Mesodermal cell (in vitro differentiated cells): ENCODE results near the gene PRDM5.

Source experiments
- H3K27ac ChIP-seq: 2 replicates; pipeline ENCODE4 v1.7.0; 2013; ENCODE audit warnings: mild to moderate bottlenecking, low read depth, low read length, moderate library complexity; ENCODE audit not compliant: severe bottlenecking
- H3K36me3 ChIP-seq: 2 replicates; pipeline ENCODE4 v1.7.1; 2013; ENCODE audit warnings: mild to moderate bottlenecking, low read length, moderate library complexity; ENCODE audit not compliant: control insufficient read depth, insufficient read depth
- H3K4me1 ChIP-seq: one replicate; pipeline ENCODE4 v1.7.1; 2013; ENCODE audit warnings: mild to moderate bottlenecking, low read length; ENCODE audit not compliant: insufficient read depth, control insufficient read depth, poor library complexity, severe bottlenecking
- H3K4me3 ChIP-seq: 2 replicates; pipeline ENCODE4 v1.7.0; 2013; ENCODE audit warnings: low read length, control low read depth, mild to moderate bottlenecking; ENCODE audit not compliant: insufficient read depth, poor library complexity, severe bottlenecking; ENCODE audit errors: extremely low read depth
- H3K9me3 ChIP-seq: 2 replicates; pipeline ENCODE4 v1.7.1; 2013; ENCODE audit warnings: mild to moderate bottlenecking, low read length, moderate library complexity; ENCODE audit not compliant: control insufficient read depth
- WGBS, 2 experiments: methylation state at CpG; one replicate each; pipeline ENCODE4 v1.1.5; 2013; ENCODE audit warnings: missing lambda C conversion rate in 2 of 2; ENCODE audit not compliant: insufficient coverage in 2 of 2; 5-methylcytosine and 5-hydroxymethylcytosine counted together

PRDM5 gene

GRCh38 chr4:120798570-120798969, 124.0 kb downstream of the PRDM5 start:
- peaks cover 2% of the 10 kb centered on the region for H3K4me1 ChIP-seq
- 100% methylated on average over 1 of the region's 3 CpGs; no CpG with 5 or more reads in 1 of the 2 experiments for WGBS, 2 experiments
- no peak overlapping the region for H3K27ac ChIP-seq
- no peak overlapping the region for H3K4me3 ChIP-seq
- no peaks in the 10 kb centered on the region for H3K9me3 ChIP-seq
- H3K36me3 ChIP-seq, result no peaks in the 10 kb centered on the region

- Histone ChIP-seq H3K4me3 (no peak overlapping the region), H3K4me1 (peaks cover under 1% of the 10 kb centered on the region), H3K27ac (no peak overlapping the region), H3K9me3 (no peaks in the 10 kb centered on the region), H3K36me3 (no peaks in the 10 kb centered on the region)
- 100% methylated on average over 2 of the region's 3 CpGs; no CpG with 5 or more reads in 1 of the 2 experiments for WGBS, 2 experiments
Measured at GRCh38 chr4:120796271-120796670, 126.3 kb downstream of the PRDM5 start.

- no peaks in the 10 kb centered on the region for H3K9me3 ChIP-seq
- no peak overlapping the region for H3K27ac ChIP-seq
- no peak overlapping the region for H3K4me3 ChIP-seq
- WGBS, 2 experiments, result 80% methylated on average over 1 of the region's 2 CpGs; no CpG with 5 or more reads in 1 of the 2 experiments
- H3K4me1 ChIP-seq, result no peaks in the 10 kb centered on the region
- H3K36me3 ChIP-seq, result no peaks in the 10 kb centered on the region
Measured at GRCh38 chr4:120785202-120785601, 137.3 kb downstream of the PRDM5 start.

GRCh38 chr4:120777459-120777858, 145.1 kb downstream of the PRDM5 start:
- no peaks in the 10 kb centered on the region for H3K4me1 ChIP-seq
- H3K27ac ChIP-seq, result no peak overlapping the region
- H3K9me3 ChIP-seq, result no peaks in the 10 kb centered on the region
- no peak overlapping the region for H3K4me3 ChIP-seq
- H3K36me3 ChIP-seq, result no peaks in the 10 kb centered on the region

GRCh38 chr4:120775431-120775830, 147.1 kb downstream of the PRDM5 start:
- H3K4me3 ChIP-seq, result no peak overlapping the region
- no peaks in the 10 kb centered on the region for H3K9me3 ChIP-seq
- no peak overlapping the region for H3K27ac ChIP-seq
- H3K4me1 ChIP-seq, result no peaks in the 10 kb centered on the region
- no peaks in the 10 kb centered on the region for H3K36me3 ChIP-seq

- no CpG with 5 or more reads among the region's 1 CpG for WGBS, 2 experiments
Measured at GRCh38 chr4:120773641-120774040, 148.9 kb downstream of the PRDM5 start.

GRCh38 chr4:120771907-120772306, 150.6 kb downstream of the PRDM5 start:
- peaks cover 8% of the 10 kb centered on the region for H3K4me1 ChIP-seq
- no peak overlapping the region for H3K4me3 ChIP-seq
- H3K36me3 ChIP-seq, result no peaks in the 10 kb centered on the region
- H3K27ac ChIP-seq, result no peak overlapping the region
- WGBS, 2 experiments, result 61% methylated on average over 2 of the region's 2 CpGs; no CpG with 5 or more reads in 1 of the 2 experiments
- no peaks in the 10 kb centered on the region for H3K9me3 ChIP-seq

More at GRCh38 chr4:120773641-120774040, 148.9 kb downstream of the PRDM5 start:
- H3K27ac ChIP-seq, result no peak overlapping the region
- H3K9me3 ChIP-seq, result no peaks in the 10 kb centered on the region
- no peak overlapping the region for H3K4me3 ChIP-seq
- H3K36me3 ChIP-seq, result no peaks in the 10 kb centered on the region
- H3K4me1 ChIP-seq, result peaks cover 8% of the 10 kb centered on the region

- Histone ChIP-seq H3K27ac (no peak overlapping the region), H3K36me3 (no peaks in the 10 kb centered on the region), H3K4me1 (peaks cover 8% of the 10 kb centered on the region), H3K9me3 (no peaks in the 10 kb centered on the region), H3K4me3 (no peak overlapping the region)
- no CpG with 5 or more reads among the region's 1 CpG for WGBS, 2 experiments
Measured at GRCh38 chr4:120770897-120771296, 151.6 kb downstream of the PRDM5 start.

GRCh38 chr4:120769227-120769626, 153.3 kb downstream of the PRDM5 start:
- WGBS, 2 experiments, result 44 to 80% methylated on average over 1 to 4 of the region's 4 CpGs
- Histone ChIP-seq H3K4me1 (peaks cover 8% of the 10 kb centered on the region), H3K36me3 (no peaks in the 10 kb centered on the region), H3K4me3 (no peak overlapping the region), H3K9me3 (no peaks in the 10 kb centered on the region), H3K27ac (peak overlapping the region; percentile 64)

GRCh38 chr4:120765260-120765680, 157.3 kb downstream of the PRDM5 start:
- no peak overlapping the region for H3K4me3 ChIP-seq
- H3K9me3 ChIP-seq, result no peaks in the 10 kb centered on the region
- H3K36me3 ChIP-seq, result no peaks in the 10 kb centered on the region
- 75 to 90% methylated on average over 3 of the region's 4 CpGs for WGBS, 2 experiments
- H3K4me1 ChIP-seq, result peaks cover 8% of the 10 kb centered on the region
- H3K27ac ChIP-seq, result no peak overlapping the region

GRCh38 chr4:120763650-120764049, 158.9 kb downstream of the PRDM5 start:
- no peaks in the 10 kb centered on the region for H3K36me3 ChIP-seq
- H3K27ac ChIP-seq, result no peak overlapping the region
- H3K4me1 ChIP-seq, result no peaks in the 10 kb centered on the region
- no peaks in the 10 kb centered on the region for H3K9me3 ChIP-seq
- no CpG with 5 or more reads among the region's 3 CpGs for WGBS, 2 experiments
- no peak overlapping the region for H3K4me3 ChIP-seq
